IPS-18a (cell line): Measurements from ENCODE around the gene CCDC61.

Source experiments
- H3K27ac ChIP-seq: one replicate; pipeline ENCODE4 v1.5.1; 2013; ENCODE audit warnings: low read length
- H3K27me3 ChIP-seq: one replicate; pipeline ENCODE4 v1.6.1; 2013; ENCODE audit warnings: mild to moderate bottlenecking, low read length; ENCODE audit not compliant: control insufficient read depth, insufficient read depth
- H3K36me3 ChIP-seq: one replicate; pipeline ENCODE4 v1.6.1; 2013; ENCODE audit warnings: low read depth, low read length; ENCODE audit not compliant: control insufficient read depth
- H3K4me1 ChIP-seq: one replicate; pipeline ENCODE4 v1.6.1; 2013; ENCODE audit warnings: low read depth, low read length; ENCODE audit not compliant: control insufficient read depth
- H3K4me3 ChIP-seq: one replicate; pipeline ENCODE4 v1.5.1; 2013; ENCODE audit warnings: low read length
- H3K9ac ChIP-seq: one replicate; pipeline ENCODE4 v1.6.1; 2013; ENCODE audit warnings: mild to moderate bottlenecking, low read length, moderate library complexity
- H3K9me3 ChIP-seq: one replicate; pipeline ENCODE4 v1.6.1; 2013; ENCODE audit warnings: low read depth, low read length; ENCODE audit not compliant: control insufficient read depth

CCDC61 gene

GRCh38 chr19:46063201-46063600 is 67.9 kb downstream of the CCDC61 start:
- Histone ChIP-seq H3K9ac (no peak overlapping the region), H3K9me3 (peaks cover 23% of the 10 kb centered on the region), H3K4me1 (no peaks in the 10 kb centered on the region), H3K27ac (no peak overlapping the region), H3K4me3 (no peak overlapping the region), H3K36me3 (no peaks in the 10 kb centered on the region), H3K27me3 (no peaks in the 10 kb centered on the region)

DNA sequence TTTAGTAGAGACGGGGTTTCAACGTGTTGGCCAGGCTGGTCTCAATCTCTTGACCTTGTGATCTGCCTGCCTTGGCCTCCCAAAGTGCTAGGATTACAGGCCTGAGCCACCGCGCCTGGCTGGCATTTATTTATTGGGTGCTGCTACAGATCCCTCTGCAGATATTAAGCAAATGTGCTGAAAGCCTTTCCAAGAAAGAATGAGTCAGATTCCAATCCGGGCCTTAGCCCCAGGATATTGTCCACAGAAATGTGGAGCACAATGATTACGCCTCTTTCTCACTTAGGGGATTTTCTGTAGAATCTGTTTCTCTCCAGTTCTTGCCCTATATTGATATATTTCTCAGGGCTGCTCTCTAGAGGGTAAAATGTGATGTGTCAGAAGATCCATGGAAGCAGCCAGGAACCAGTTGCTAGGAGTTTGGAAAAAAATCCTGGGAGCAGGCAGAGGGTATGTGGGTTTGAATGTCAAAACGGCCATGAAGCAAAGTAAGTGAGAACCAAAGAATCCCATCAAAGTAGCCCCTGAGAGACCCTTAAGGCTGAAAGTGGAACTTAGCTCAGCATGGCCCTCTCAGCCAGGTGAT is 70.3 kb downstream of the CCDC61 start:
- Histone ChIP-seq H3K9me3 (peaks cover 4% of the 10 kb centered on the region), H3K4me3 (no peak overlapping the region), H3K9ac (no peak overlapping the region), H3K4me1 (no peaks in the 10 kb centered on the region), H3K27me3 (peaks cover 3% of the 10 kb centered on the region), H3K36me3 (no peaks in the 10 kb centered on the region), H3K27ac (no peak overlapping the region)

DNA sequence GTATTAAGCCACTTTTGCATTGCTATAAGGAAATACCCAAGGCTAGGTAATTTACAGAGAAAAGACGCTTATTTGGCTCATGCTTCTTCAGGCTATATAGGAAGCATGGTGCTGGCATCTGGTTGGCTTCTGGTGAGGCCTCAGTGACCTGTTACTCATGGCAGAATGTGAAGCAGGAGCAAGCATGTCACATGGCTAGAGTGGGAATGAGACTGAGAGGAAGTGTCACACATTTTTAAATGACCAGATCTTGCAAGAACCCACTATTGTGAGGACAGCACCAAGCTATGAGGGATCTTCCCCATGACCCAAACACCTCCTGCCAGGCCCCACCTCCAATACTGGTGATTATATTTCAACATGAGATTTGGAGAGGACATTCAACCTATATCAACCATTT is 71.2 kb downstream of the CCDC61 start:
- H3K9me3 ChIP-seq: no peaks in the 10 kb centered on the region
- H3K9ac ChIP-seq: no peak overlapping the region
- H3K27me3 ChIP-seq: peaks cover 9% of the 10 kb centered on the region
- H3K27ac ChIP-seq: no peak overlapping the region
- no peak overlapping the region for H3K4me3 ChIP-seq
- no peaks in the 10 kb centered on the region for H3K4me1 ChIP-seq
- no peaks in the 10 kb centered on the region for H3K36me3 ChIP-seq

DNA sequence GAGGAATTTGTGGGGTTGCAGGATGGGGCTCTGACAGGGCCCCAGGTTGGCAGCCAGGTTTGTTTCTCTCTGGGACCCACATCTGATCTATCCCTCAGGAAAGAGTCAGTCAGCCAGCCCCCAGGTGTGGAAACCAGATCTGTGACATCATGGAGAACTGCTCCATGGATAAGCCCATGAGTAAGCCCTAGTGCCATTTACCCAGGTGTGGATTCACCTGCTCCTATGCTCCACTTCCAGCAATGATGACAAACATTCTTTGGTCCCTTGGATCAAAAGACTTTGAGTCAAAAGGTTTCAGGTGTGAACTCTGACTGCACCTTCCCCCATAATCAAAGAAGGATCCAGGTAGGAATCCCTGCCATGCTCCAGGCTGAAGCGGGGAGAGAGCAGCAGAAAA is 72.4 kb downstream of the CCDC61 start:
- no peak overlapping the region for H3K9ac ChIP-seq
- H3K9me3 ChIP-seq: no peaks in the 10 kb centered on the region
- no peaks in the 10 kb centered on the region for H3K36me3 ChIP-seq
- H3K27me3 ChIP-seq: peaks cover 20% of the 10 kb centered on the region
- H3K4me3 ChIP-seq: no peak overlapping the region
- H3K27ac ChIP-seq: no peak overlapping the region
- H3K4me1 ChIP-seq: no peaks in the 10 kb centered on the region
